ENCODE results near the gene BCL7B.
"Not testable (repeated sequence)": the region's sequence is repeated elsewhere in the genome, so short reads cannot be mapped to it uniquely, and the experiment has no call there.

The BCL7B gene

GRCh38 chr7:73570977-73571376 lies 13.5 kb upstream of the BCL7B start:
- DNase-seq = no peak

- DNase-seq = no peak
Observed at GRCh38 chr7:73570521-73570920, 13.0 kb upstream of the BCL7B start.

- no peak for DNase-seq
Observed at GRCh38 chr7:73569042-73569608, 11.6 kb upstream of the BCL7B start.

GRCh38 chr7:73567846-73568685 lies 10.6 kb upstream of the BCL7B start:
- no peak for DNase-seq

- no peak for DNase-seq
Observed at GRCh38 chr7:73567140-73567539, 9.7 kb upstream of the BCL7B start.

- not testable (repeated sequence) for DNase-seq
Observed at GRCh38 chr7:73566431-73566830, 8.9 kb upstream of the BCL7B start.

- no peak for DNase-seq
Observed at GRCh38 chr7:73565675-73566340, 8.3 kb upstream of the BCL7B start.

- no peak for DNase-seq
Observed at GRCh38 chr7:73560109-73560835, 2.8 kb upstream of the BCL7B start.

GRCh38 chr7:73557108-73557396 lies 438 bp downstream of the BCL7B start:
- DNase-seq = peak; percentile 93

- DNase-seq = no peak
Observed at GRCh38 chr7:73556208-73557107, 1.0 kb downstream of the BCL7B start.

- no peak for DNase-seq
Observed at GRCh38 chr7:73555411-73555982, 2.0 kb downstream of the BCL7B start.

- DNase-seq = not testable (repeated sequence)
Observed at GRCh38 chr7:73550093-73550492, 7.4 kb downstream of the BCL7B start.

- no peak for DNase-seq
Observed at GRCh38 chr7:73549176-73549575, 8.3 kb downstream of the BCL7B start.

GRCh38 chr7:73547841-73548240 lies 9.6 kb downstream of the BCL7B start:
- no peak for DNase-seq

GRCh38 chr7:73544678-73545077 lies 12.8 kb downstream of the BCL7B start:
- DNase-seq = no peak

GRCh38 chr7:73541722-73542121 lies 15.8 kb downstream of the BCL7B start:
- DNase-seq = no peak

GRCh38 chr7:73539709-73540108 lies 17.8 kb downstream of the BCL7B start:
- DNase-seq = no peak

- DNase-seq = not testable (repeated sequence)
Observed at GRCh38 chr7:73538510-73538909, 19.0 kb downstream of the BCL7B start.

GRCh38 chr7:73537051-73537450 lies 20.4 kb downstream of the BCL7B start:
- no peak for DNase-seq

- DNase-seq = no peak
Observed at GRCh38 chr7:73536479-73536878, 21.0 kb downstream of the BCL7B start.

- not testable (repeated sequence) for DNase-seq
Observed at GRCh38 chr7:73535918-73536317, 21.6 kb downstream of the BCL7B start.

- DNase-seq = no peak
Observed at GRCh38 chr7:73533742-73534141, 23.7 kb downstream of the BCL7B start.

Measured in CD4-positive, alpha-beta T cell treated with Interleukin-6 for 4 hours (primary cell).